WTC11 (cell line): Measurements from ENCODE around the gene BICD2. TPM values are rescaled to one million over a fixed set of nuclear protein-coding genes. Genes with fewer than 3 reads are reported as not detected.

ENCODE experiments used
- ATAC-seq: fragments of 200-7000 bp; cut with Tn5 transposase; 2 replicates; pipeline ENCODE4 v1.10.0; 2021; ENCODE audit warnings: mild to moderate bottlenecking, moderate library complexity
- CTCF ChIA-PET: fragments of 300-600 bp; sonication (Branson Sonifier 250); formaldehyde crosslinking; loops from one replicate; lab custom pipeline; 2021; ENCODE audit warnings: antibody characterized with exemption; lab: Charles Lee
- POLR2A ChIA-PET: fragments of 350-600 bp; sonication (Branson Sonifier 250); formaldehyde crosslinking; loops from one replicate; lab custom pipeline; 2021; ENCODE audit warnings: antibody characterized with exemption; lab: Charles Lee
- DNase-seq: peaks from one replicate; pipeline ENCODE4 v3.0.0; 2021; ENCODE audit warnings: low spot score
- H3K27ac Mint-ChIP-seq: 2 replicates; pipeline ENCODE4 v1.8.0; 2021; ENCODE audit warnings: mixed read lengths
- H3K27me3 Mint-ChIP-seq: 2 replicates; pipeline ENCODE4 v1.8.0; 2021; ENCODE audit warnings: low read depth, mild to moderate bottlenecking, moderate library complexity, mixed read lengths
- H3K36me3 Mint-ChIP-seq: 2 replicates; pipeline ENCODE4 v1.8.0; 2021; ENCODE audit warnings: mixed read lengths
- H3K4me1 Mint-ChIP-seq: 2 replicates; pipeline ENCODE4 v1.8.0; 2022; ENCODE audit warnings: mixed read lengths
- H3K4me3 Mint-ChIP-seq: 2 replicates; pipeline ENCODE4 v1.8.0; 2021; ENCODE audit warnings: mild to moderate bottlenecking, moderate library complexity, mixed read lengths
- H3K9me3 Mint-ChIP-seq: 2 replicates; pipeline ENCODE4 v1.8.0; 2021; ENCODE audit warnings: mixed read lengths
- ATF1 ChIP-seq: sonication (generic); formaldehyde crosslinking; IDR thresholded peaks from 2 replicates; pipeline ENCODE4 v1.8.1; 2023; ENCODE audit warnings: mild to moderate bottlenecking, moderate library complexity, missing genetic modification reagents
- CBFB ChIP-seq: sonication (generic); formaldehyde crosslinking; IDR thresholded peaks from 2 replicates; pipeline ENCODE4 v1.8.1; 2022; ENCODE audit warnings: mild to moderate bottlenecking, low read depth, missing genetic modification reagents
- CREM ChIP-seq: sonication (generic); formaldehyde crosslinking; IDR thresholded peaks from 2 replicates; pipeline ENCODE4 v1.8.1; 2022; ENCODE audit warnings: mild to moderate bottlenecking, missing genetic modification reagents, moderate library complexity
- ESRRA ChIP-seq: sonication (generic); formaldehyde crosslinking; IDR thresholded peaks from 2 replicates; pipeline ENCODE4 v1.8.1; 2022; ENCODE audit warnings: mild to moderate bottlenecking, missing genetic modification reagents, borderline replicate concordance
- ETV6 ChIP-seq: sonication (generic); formaldehyde crosslinking; IDR thresholded peaks from 2 replicates; pipeline ENCODE4 v1.8.1; 2022; ENCODE audit warnings: mild to moderate bottlenecking, missing genetic modification reagents
- FOXK1 ChIP-seq: sonication (generic); formaldehyde crosslinking; IDR thresholded peaks from 2 replicates; pipeline ENCODE4 v1.8.0; 2022; ENCODE audit warnings: mild to moderate bottlenecking, moderate library complexity, missing genetic modification reagents
- GABPB1 ChIP-seq: sonication (generic); formaldehyde crosslinking; IDR thresholded peaks from 2 replicates; pipeline ENCODE4 v1.8.1; 2023; ENCODE audit warnings: mild to moderate bottlenecking, missing genetic modification reagents
- GTF2I ChIP-seq: fragments of 250-450 bp; sonication (Bioruptor Pico); conservative IDR thresholded peaks from 2 replicates; pipeline ENCODE4 v1.4.0; 2021; ENCODE audit warnings: mild to moderate bottlenecking
- JUN ChIP-seq: sonication (generic); formaldehyde crosslinking; IDR thresholded peaks from 2 replicates; pipeline ENCODE4 v1.8.0; 2023; ENCODE audit warnings: mild to moderate bottlenecking, missing genetic modification reagents
- KAT7 ChIP-seq: sonication (generic); formaldehyde crosslinking; IDR thresholded peaks from 2 replicates; pipeline ENCODE4 v1.8.1; 2023; ENCODE audit warnings: missing genetic modification reagents, mild to moderate bottlenecking, borderline replicate concordance
- PRRX2 ChIP-seq: fragments of 250-450 bp; sonication (Bioruptor Pico); IDR thresholded peaks from 2 replicates; pipeline ENCODE4 v1.8.0; 2021; ENCODE audit warnings: mild to moderate bottlenecking
- RELA ChIP-seq: sonication (generic); formaldehyde crosslinking; IDR thresholded peaks from 2 replicates; pipeline ENCODE4 v1.8.1; 2022; ENCODE audit warnings: missing genetic modification reagents, mild to moderate bottlenecking, borderline replicate concordance
- SOX15 ChIP-seq: fragments of 250-450 bp; sonication (Bioruptor Pico); IDR thresholded peaks from 2 replicates; pipeline ENCODE4 v1.9.0; 2021; ENCODE audit warnings: mild to moderate bottlenecking
- SP1 ChIP-seq: sonication (generic); formaldehyde crosslinking; conservative IDR thresholded peaks from 2 replicates; pipeline ENCODE4 v1.8.1; 2022; ENCODE audit warnings: missing genetic modification reagents
- TCF7 ChIP-seq: sonication (generic); formaldehyde crosslinking; IDR thresholded peaks from 2 replicates; pipeline ENCODE4 v1.8.0; 2022; ENCODE audit warnings: mild to moderate bottlenecking, low read depth, missing genetic modification reagents, moderate library complexity
- TEAD1 ChIP-seq: sonication (generic); formaldehyde crosslinking; IDR thresholded peaks from 2 replicates; pipeline ENCODE4 v1.8.0; 2022; ENCODE audit warnings: mild to moderate bottlenecking, missing genetic modification reagents
- TEAD4 ChIP-seq: sonication (generic); formaldehyde crosslinking; IDR thresholded peaks from 2 replicates; pipeline ENCODE4 v1.8.0; 2022; ENCODE audit warnings: mild to moderate bottlenecking, missing genetic modification reagents
- ZNF121 ChIP-seq: sonication (generic); formaldehyde crosslinking; IDR thresholded peaks from 2 replicates; pipeline ENCODE4 v1.8.0; 2023; ENCODE audit warnings: missing genetic modification reagents
- ZNF219 ChIP-seq: sonication (generic); formaldehyde crosslinking; IDR thresholded peaks from 2 replicates; pipeline ENCODE4 v1.8.0; 2023; ENCODE audit warnings: missing genetic modification reagents, mild to moderate bottlenecking, borderline replicate concordance
- total RNA-seq: library from RNA; stranded (reverse); gene quantifications from 3 replicates; pipeline ENCODE4 v1.2.3, GENCODE V29; 2021
- TF ChIP-seq, protein P1 (sequence below): sonication (generic); formaldehyde crosslinking; IDR thresholded peaks from 2 replicates; pipeline ENCODE4 v1.8.1; 2023; ENCODE audit warnings: mild to moderate bottlenecking, missing genetic modification reagents
- TF ChIP-seq, protein P2 (sequence below): sonication (generic); formaldehyde crosslinking; IDR thresholded peaks from 2 replicates; pipeline ENCODE4 v1.8.1; 2022; ENCODE audit warnings: mild to moderate bottlenecking, moderate library complexity, missing genetic modification reagents
- TF ChIP-seq, protein P3 (sequence below): sonication (generic); formaldehyde crosslinking; IDR thresholded peaks from 2 replicates; pipeline ENCODE4 v1.8.1; 2023; ENCODE audit warnings: mild to moderate bottlenecking, missing genetic modification reagents
- TF ChIP-seq, protein P4 (sequence below): sonication (generic); formaldehyde crosslinking; IDR thresholded peaks from 2 replicates; pipeline ENCODE4 v1.8.0; 2022; ENCODE audit warnings: mild to moderate bottlenecking, missing genetic modification reagents
- TF ChIP-seq, protein P5 (sequence below): fragments of 200-600 bp; IDR thresholded peaks from 2 replicates; pipeline ENCODE4 v1.8.0; 2022; ENCODE audit warnings: antibody characterized with exemption
- TF ChIP-seq, protein P6 (sequence below): sonication (generic); formaldehyde crosslinking; IDR thresholded peaks from 2 replicates; pipeline ENCODE4 v1.8.1; 2023; ENCODE audit warnings: mild to moderate bottlenecking, missing genetic modification reagents, moderate library complexity
- TF ChIP-seq, protein P7 (sequence below): sonication (generic); formaldehyde crosslinking; IDR thresholded peaks from 2 replicates; pipeline ENCODE4 v1.8.1; 2023; ENCODE audit warnings: mild to moderate bottlenecking, moderate library complexity, missing genetic modification reagents
- TF ChIP-seq, protein P8 (sequence below): sonication (generic); formaldehyde crosslinking; IDR thresholded peaks from 2 replicates; pipeline ENCODE4 v1.8.0; 2022; ENCODE audit warnings: mild to moderate bottlenecking, missing genetic modification reagents

Gene BICD2
- total RNA-seq, 1 experiment from 2014 or later, result 38.7 TPM

DNA sequence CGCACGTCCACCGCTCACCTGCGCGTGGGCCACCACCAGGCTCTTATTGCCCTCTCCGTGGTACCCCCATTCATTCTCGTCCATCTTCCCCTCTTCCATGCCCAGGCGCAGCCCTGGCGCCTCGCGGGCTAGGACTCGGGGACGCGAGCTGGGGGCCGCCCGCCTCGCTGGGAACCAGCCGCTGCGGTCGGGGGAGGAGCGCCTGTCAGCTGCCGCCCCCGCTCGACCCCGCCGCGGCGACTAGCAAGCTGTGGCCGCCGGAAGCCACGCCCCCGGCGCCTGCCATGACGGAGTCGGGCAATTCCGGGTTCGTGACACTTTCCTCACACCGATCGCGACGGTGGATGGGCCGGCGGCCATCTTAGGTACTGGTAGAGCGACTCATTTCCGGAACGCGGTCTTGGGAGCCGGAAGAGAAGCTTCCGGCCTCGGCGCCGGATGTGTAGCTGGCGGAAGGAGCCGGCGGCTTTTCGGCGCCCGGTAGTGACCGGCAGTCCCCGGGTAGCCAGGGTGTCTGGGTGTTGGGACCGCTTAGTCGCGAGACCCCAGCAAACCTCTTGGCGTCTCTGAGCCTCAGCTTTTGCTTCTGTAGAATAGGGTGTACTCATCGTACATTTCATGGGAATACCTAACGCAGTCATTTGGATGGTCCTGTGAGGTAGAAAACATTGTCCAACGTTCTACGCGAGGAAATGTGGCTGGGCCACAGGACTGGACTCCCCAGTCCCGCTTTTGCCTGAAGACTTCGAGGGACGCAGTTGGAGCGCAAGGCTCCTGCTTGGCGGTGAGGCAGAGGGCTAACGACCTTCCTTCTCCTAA is 94.5 kb downstream of the BICD2 start, which contains the start of gene IPPK:
Gene IPPK (minus strand): TSS at position 242 of the 819 bp plus-strand sequence. CDS start 143 bp downstream, at position 99.
- ATAC-seq (peak; percentile 91), DNase-seq (peak; percentile 97)
- POLR2A ChIA-PET, result interaction anchor here (0.5 to 1.5 kb wide), 4 partner anchors 81 to 345 kb away, joined by 3 to 8 read pairs (median 4); partner anchors contain the start of genes BICD2, CENPP and NOL8
- Mint-ChIP-seq H3K4me3 (peak within 1 kb of the TSS; percentile 96), H3K36me3 (no peaks in the 10 kb centered on the region), H3K9me3 (no peaks in the 10 kb centered on the region), H3K27ac (peak within 1 kb of the TSS; percentile 94), H3K27me3 (no peaks in the 10 kb centered on the region), H3K4me1 (peaks cover 12% of the 10 kb centered on the region)
- CTCF ChIA-PET, result interaction anchor here (0.8 to 2.1 kb wide), 10 partner anchors 9 to 530 kb away, joined by 3 to 9 read pairs (median 5); partner anchors contain the start of genes CENPP and NOL8
- TF ChIP-seq TEAD4 (CRISPR knock-in tag), result no peak
- 0 out of 2 replicates have a peak, but pooled peaks have one; percentile 49 for TF ChIP-seq ATF1 (CRISPR knock-in tag)
- 0 out of 2 replicates have a peak, but pooled peaks have one; percentile 39 for TF ChIP-seq KAT7 (CRISPR knock-in tag)
- TF ChIP-seq ZNF121 (CRISPR knock-in tag), result peak; percentile 98
- peak; percentile 74 for TF ChIP-seq GABPB1
- no peak for TF ChIP-seq PRRX2 (CRISPR knock-in tag)
- TF ChIP-seq, protein P1, sequence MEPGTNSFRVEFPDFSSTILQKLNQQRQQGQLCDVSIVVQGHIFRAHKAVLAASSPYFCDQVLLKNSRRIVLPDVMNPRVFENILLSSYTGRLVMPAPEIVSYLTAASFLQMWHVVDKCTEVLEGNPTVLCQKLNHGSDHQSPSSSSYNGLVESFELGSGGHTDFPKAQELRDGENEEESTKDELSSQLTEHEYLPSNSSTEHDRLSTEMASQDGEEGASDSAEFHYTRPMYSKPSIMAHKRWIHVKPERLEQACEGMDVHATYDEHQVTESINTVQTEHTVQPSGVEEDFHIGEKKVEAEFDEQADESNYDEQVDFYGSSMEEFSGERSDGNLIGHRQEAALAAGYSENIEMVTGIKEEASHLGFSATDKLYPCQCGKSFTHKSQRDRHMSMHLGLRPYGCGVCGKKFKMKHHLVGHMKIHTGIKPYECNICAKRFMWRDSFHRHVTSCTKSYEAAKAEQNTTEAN (CRISPR knock-in tag), result 0 out of 2 replicates have a peak, but pooled peaks have one; percentile 15
- TF ChIP-seq RELA (CRISPR knock-in tag), result peak; percentile 76; the same call in 1 of the 2 replicates
- TF ChIP-seq ESRRA (CRISPR knock-in tag), result peak; percentile 47; the same call in 1 of the 2 replicates
- peak; percentile 91 for TF ChIP-seq SP1 (CRISPR knock-in tag)
- 0 out of 2 replicates have a peak, but pooled peaks have one; percentile 46 for TF ChIP-seq CBFB (CRISPR knock-in tag)
- TF ChIP-seq, protein P2, sequence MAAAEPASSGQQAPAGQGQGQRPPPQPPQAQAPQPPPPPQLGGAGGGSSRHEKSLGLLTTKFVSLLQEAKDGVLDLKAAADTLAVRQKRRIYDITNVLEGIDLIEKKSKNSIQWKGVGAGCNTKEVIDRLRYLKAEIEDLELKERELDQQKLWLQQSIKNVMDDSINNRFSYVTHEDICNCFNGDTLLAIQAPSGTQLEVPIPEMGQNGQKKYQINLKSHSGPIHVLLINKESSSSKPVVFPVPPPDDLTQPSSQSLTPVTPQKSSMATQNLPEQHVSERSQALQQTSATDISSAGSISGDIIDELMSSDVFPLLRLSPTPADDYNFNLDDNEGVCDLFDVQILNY, result peak; percentile 72
- TF ChIP-seq TCF7, result no peak
- TF ChIP-seq, protein P3, sequence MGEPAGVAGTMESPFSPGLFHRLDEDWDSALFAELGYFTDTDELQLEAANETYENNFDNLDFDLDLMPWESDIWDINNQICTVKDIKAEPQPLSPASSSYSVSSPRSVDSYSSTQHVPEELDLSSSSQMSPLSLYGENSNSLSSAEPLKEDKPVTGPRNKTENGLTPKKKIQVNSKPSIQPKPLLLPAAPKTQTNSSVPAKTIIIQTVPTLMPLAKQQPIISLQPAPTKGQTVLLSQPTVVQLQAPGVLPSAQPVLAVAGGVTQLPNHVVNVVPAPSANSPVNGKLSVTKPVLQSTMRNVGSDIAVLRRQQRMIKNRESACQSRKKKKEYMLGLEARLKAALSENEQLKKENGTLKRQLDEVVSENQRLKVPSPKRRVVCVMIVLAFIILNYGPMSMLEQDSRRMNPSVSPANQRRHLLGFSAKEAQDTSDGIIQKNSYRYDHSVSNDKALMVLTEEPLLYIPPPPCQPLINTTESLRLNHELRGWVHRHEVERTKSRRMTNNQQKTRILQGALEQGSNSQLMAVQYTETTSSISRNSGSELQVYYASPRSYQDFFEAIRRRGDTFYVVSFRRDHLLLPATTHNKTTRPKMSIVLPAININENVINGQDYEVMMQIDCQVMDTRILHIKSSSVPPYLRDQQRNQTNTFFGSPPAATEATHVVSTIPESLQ (CRISPR knock-in tag), result no peak
- no peak for TF ChIP-seq SOX15
- TF ChIP-seq, protein P4, sequence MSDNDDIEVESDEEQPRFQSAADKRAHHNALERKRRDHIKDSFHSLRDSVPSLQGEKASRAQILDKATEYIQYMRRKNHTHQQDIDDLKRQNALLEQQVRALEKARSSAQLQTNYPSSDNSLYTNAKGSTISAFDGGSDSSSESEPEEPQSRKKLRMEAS (CRISPR knock-in tag), result 0 out of 2 replicates have a peak, but pooled peaks have one; percentile 44
- TF ChIP-seq ETV6, result peak; percentile 83
- no peak for TF ChIP-seq ZNF219 (CRISPR knock-in tag)
- TF ChIP-seq FOXK1 (CRISPR knock-in tag), result peak; percentile 83
- 0 out of 2 replicates have a peak, but pooled peaks have one; percentile 63 for TF ChIP-seq GTF2I
- TF ChIP-seq, protein P5, sequence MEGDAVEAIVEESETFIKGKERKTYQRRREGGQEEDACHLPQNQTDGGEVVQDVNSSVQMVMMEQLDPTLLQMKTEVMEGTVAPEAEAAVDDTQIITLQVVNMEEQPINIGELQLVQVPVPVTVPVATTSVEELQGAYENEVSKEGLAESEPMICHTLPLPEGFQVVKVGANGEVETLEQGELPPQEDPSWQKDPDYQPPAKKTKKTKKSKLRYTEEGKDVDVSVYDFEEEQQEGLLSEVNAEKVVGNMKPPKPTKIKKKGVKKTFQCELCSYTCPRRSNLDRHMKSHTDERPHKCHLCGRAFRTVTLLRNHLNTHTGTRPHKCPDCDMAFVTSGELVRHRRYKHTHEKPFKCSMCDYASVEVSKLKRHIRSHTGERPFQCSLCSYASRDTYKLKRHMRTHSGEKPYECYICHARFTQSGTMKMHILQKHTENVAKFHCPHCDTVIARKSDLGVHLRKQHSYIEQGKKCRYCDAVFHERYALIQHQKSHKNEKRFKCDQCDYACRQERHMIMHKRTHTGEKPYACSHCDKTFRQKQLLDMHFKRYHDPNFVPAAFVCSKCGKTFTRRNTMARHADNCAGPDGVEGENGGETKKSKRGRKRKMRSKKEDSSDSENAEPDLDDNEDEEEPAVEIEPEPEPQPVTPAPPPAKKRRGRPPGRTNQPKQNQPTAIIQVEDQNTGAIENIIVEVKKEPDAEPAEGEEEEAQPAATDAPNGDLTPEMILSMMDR, result no peak
- TF ChIP-seq, protein P6, sequence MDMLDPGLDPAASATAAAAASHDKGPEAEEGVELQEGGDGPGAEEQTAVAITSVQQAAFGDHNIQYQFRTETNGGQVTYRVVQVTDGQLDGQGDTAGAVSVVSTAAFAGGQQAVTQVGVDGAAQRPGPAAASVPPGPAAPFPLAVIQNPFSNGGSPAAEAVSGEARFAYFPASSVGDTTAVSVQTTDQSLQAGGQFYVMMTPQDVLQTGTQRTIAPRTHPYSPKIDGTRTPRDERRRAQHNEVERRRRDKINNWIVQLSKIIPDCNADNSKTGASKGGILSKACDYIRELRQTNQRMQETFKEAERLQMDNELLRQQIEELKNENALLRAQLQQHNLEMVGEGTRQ (CRISPR knock-in tag), result peak; percentile 62
- TF ChIP-seq, protein P7, sequence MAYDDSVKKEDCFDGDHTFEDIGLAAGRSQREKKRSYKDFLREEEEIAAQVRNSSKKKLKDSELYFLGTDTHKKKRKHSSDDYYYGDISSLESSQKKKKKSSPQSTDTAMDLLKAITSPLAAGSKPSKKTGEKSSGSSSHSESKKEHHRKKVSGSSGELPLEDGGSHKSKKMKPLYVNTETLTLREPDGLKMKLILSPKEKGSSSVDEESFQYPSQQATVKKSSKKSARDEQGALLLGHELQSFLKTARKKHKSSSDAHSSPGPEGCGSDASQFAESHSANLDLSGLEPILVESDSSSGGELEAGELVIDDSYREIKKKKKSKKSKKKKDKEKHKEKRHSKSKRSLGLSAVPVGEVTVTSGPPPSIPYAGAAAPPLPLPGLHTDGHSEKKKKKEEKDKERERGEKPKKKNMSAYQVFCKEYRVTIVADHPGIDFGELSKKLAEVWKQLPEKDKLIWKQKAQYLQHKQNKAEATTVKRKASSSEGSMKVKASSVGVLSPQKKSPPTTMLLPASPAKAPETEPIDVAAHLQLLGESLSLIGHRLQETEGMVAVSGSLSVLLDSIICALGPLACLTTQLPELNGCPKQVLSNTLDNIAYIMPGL (CRISPR knock-in tag), result 0 out of 2 replicates have a peak, but pooled peaks have one; percentile 35
- TF ChIP-seq, protein P8, sequence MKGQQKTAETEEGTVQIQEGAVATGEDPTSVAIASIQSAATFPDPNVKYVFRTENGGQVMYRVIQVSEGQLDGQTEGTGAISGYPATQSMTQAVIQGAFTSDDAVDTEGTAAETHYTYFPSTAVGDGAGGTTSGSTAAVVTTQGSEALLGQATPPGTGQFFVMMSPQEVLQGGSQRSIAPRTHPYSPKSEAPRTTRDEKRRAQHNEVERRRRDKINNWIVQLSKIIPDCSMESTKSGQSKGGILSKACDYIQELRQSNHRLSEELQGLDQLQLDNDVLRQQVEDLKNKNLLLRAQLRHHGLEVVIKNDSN (CRISPR knock-in tag), result 0 out of 2 replicates have a peak, but pooled peaks have one; percentile 51
- TF ChIP-seq TEAD1, result 0 out of 2 replicates have a peak, but pooled peaks have one; percentile 31
- TF ChIP-seq JUN (CRISPR knock-in tag), result no peak
- TF ChIP-seq CREM, result peak; percentile 92
